ENCODE results near the gene RANBP17.
A peak's percentile ranks its signal among the peaks of the same experiment; 100 is the strongest.
"Not testable (repeated sequence)": the region's sequence is repeated elsewhere in the genome, so short reads cannot be mapped to it uniquely, and the experiment has no call there.

Gene RANBP17

GRCh38 chr5:171258737-171259415 is 397.1 kb downstream of the RANBP17 start:
- DNase-seq = no peak

- DNase-seq = no peak
These were observed 399.5 kb downstream of the RANBP17 start for GRCh38 chr5:171261361-171261760.

- no peak for DNase-seq
These were observed 400.1 kb downstream of the RANBP17 start for GRCh38 chr5:171261904-171262303.

GRCh38 chr5:171263181-171263580 is 401.4 kb downstream of the RANBP17 start:
- no peak for DNase-seq

- DNase-seq = no peak
These were observed 403.0 kb downstream of the RANBP17 start for GRCh38 chr5:171264843-171265242.

GRCh38 chr5:171268700-171269620 is 407.1 kb downstream of the RANBP17 start:
- peak; percentile 29 for DNase-seq

- peak; percentile 10 for DNase-seq
These were observed 407.9 kb downstream of the RANBP17 start for GRCh38 chr5:171269717-171270116.

GRCh38 chr5:171270136-171270535 is 408.3 kb downstream of the RANBP17 start:
- DNase-seq = no peak

- no peak for DNase-seq
These were observed 410.0 kb downstream of the RANBP17 start for GRCh38 chr5:171271798-171272197.

GRCh38 chr5:171272996-171273970 is 411.5 kb downstream of the RANBP17 start:
- no peak for DNase-seq

- DNase-seq = peak; percentile 65
These were observed 414.2 kb downstream of the RANBP17 start for GRCh38 chr5:171275841-171276544.

GRCh38 chr5:171283753-171284152 is 421.9 kb downstream of the RANBP17 start:
- no peak for DNase-seq

GRCh38 chr5:171285465-171285864 is 423.6 kb downstream of the RANBP17 start:
- DNase-seq = no peak

- no peak for DNase-seq
These were observed 426.2 kb downstream of the RANBP17 start for GRCh38 chr5:171288066-171288465.

GRCh38 chr5:171291371-171291770 is 429.6 kb downstream of the RANBP17 start:
- DNase-seq = no peak

GRCh38 chr5:171295299-171295698 is 433.5 kb downstream of the RANBP17 start:
- no peak for DNase-seq

GRCh38 chr5:171295801-171296200 is 434.0 kb downstream of the RANBP17 start:
- no peak for DNase-seq

- not testable (repeated sequence) for DNase-seq
These were observed 436.1 kb downstream of the RANBP17 start for GRCh38 chr5:171297941-171298340.

GRCh38 chr5:171299228-171299627 is 437.4 kb downstream of the RANBP17 start:
- DNase-seq = no peak

- DNase-seq = no peak
These were observed 438.0 kb downstream of the RANBP17 start for GRCh38 chr5:171299851-171300250.

- no peak for DNase-seq
These were observed 438.5 kb downstream of the RANBP17 start for GRCh38 chr5:171300358-171300757.

- peak; percentile 36 for DNase-seq
These were observed 444.3 kb downstream of the RANBP17 start for GRCh38 chr5:171306166-171306565.

All from eye (tissue), 1 donor.